T-cell (primary cell): ENCODE data around the gene PRDX4. TPM values are rescaled to one million over a fixed set of nuclear protein-coding genes. Genes with fewer than 3 reads are reported as not detected.
A peak's percentile ranks its signal among the peaks of the same experiment; 100 is the strongest.

Experiments
- ATAC-seq, 4 experiments: fragments of 200-7000 bp in 3 of 4; fragments of 150-1000 bp in 1 of 4; cut with Tn5 transposase; replicated peaks in 1 of 4; 1 replicate in 3 of 4; 2 replicates in 1 of 4; pipeline ENCODE4 v1.10.0; 2021; ENCODE audit warnings: moderate library complexity in 3 of 4, mild to moderate bottlenecking in 2 of 4, moderate number of reproducible peaks in 1 of 4
- CTCF ChIA-PET, 2 donors: fragments of 300-600 bp; sonication (Branson Sonifier 250); formaldehyde crosslinking; loops; one replicate each; lab custom pipeline; 2022; ENCODE audit warnings: antibody characterized with exemption in 2 of 2; lab: Charles Lee
- POLR2A ChIA-PET, 2 donors: fragments of 300-600 bp; sonication (Branson Sonifier 250); formaldehyde crosslinking; loops; one replicate each; lab custom pipeline; 2022; ENCODE audit warnings: antibody characterized with exemption in 2 of 2; lab: Charles Lee
- DNase-seq, 35 experiments: peaks; one replicate each; pipeline versions ENCODE4 v3.0.0 to v3.0.0-alpha.2; 2013 to 2023
- H3K27ac ChIP-seq: one replicate; pipeline ENCODE4 v1.5.1; 2013; ENCODE audit warnings: low read length
- H3K27me3 ChIP-seq, 2 experiments: replicated peaks in 1 of 2; 1 replicate in 1 of 2; 2 replicates in 1 of 2; pipeline versions ENCODE4 v1.6.1 to v1.7.0; 2013; ENCODE audit warnings: low read length in 1 of 2, mixed read lengths in 1 of 2; ENCODE audit not compliant: control insufficient read depth in 2 of 2, insufficient read depth in 2 of 2; ENCODE audit errors: extremely low read depth in 1 of 2
- H3K36me3 ChIP-seq, 2 donors: 1 replicate in 1 of 2; 2 replicates in 1 of 2; pipeline versions ENCODE4 v1.6.1 to v1.7.0; 2013; ENCODE audit warnings: low read length in 1 of 2; ENCODE audit not compliant: control insufficient read depth in 2 of 2, insufficient read depth in 1 of 2; ENCODE audit errors: extremely low read depth in 1 of 2
- H3K4me1 ChIP-seq, 2 experiments: 1 replicate in 1 of 2; 2 replicates in 1 of 2; pipeline versions ENCODE4 v1.6.1 to v1.7.0; 2013; ENCODE audit warnings: low read length in 2 of 2, mixed read lengths in 1 of 2; ENCODE audit not compliant: insufficient read depth in 2 of 2, control insufficient read depth in 1 of 2; ENCODE audit errors: extremely low read depth in 1 of 2
- H3K4me3 ChIP-seq, 2 donors: 1 replicate in 1 of 2; 2 replicates in 1 of 2; pipeline versions ENCODE4 v1.5.1 to v1.7.0; 2013; ENCODE audit warnings: mild to moderate bottlenecking in 2 of 2, low read length in 1 of 2, moderate library complexity in 1 of 2; ENCODE audit not compliant: control insufficient read depth in 1 of 2; ENCODE audit errors: extremely low read depth in 1 of 2
- H3K9me3 ChIP-seq: 2 replicates; pipeline ENCODE4 v1.7.0; 2013
- H3K27ac Mint-ChIP-seq, 2 donors: one replicate each; pipeline ENCODE4 v1.8.0; 2020 to 2021; ENCODE audit warnings: mild to moderate bottlenecking in 2 of 2, mixed read lengths in 2 of 2
- H3K27me3 Mint-ChIP-seq, 2 donors: one replicate each; pipeline ENCODE4 v1.8.0; 2021 to 2022; ENCODE audit warnings: mixed read lengths in 2 of 2
- H3K36me3 Mint-ChIP-seq: one replicate; pipeline ENCODE4 v1.8.0; 2021; ENCODE audit warnings: mixed read lengths
- H3K4me1 Mint-ChIP-seq, 3 donors: one replicate each; pipeline ENCODE4 v1.8.0; 2020 to 2022; ENCODE audit warnings: mixed read lengths in 3 of 3, mild to moderate bottlenecking in 1 of 3
- H3K4me3 Mint-ChIP-seq, 3 donors: one replicate each; pipeline ENCODE4 v1.8.0; 2020 to 2022; ENCODE audit warnings: mild to moderate bottlenecking in 3 of 3, mixed read lengths in 3 of 3, moderate library complexity in 3 of 3
- H3K9me3 Mint-ChIP-seq, 3 donors: one replicate each; pipeline ENCODE4 v1.8.0; 2020 to 2022; ENCODE audit warnings: mixed read lengths in 3 of 3
- WGBS: methylation state at CpG from one replicate; pipeline ENCODE4 v1.1.5; 2013; ENCODE audit warnings: missing lambda C conversion rate; ENCODE audit not compliant: insufficient coverage; 5-methylcytosine and 5-hydroxymethylcytosine counted together
- total RNA-seq, 35 experiments: library from RNA in 6 of 35; stranded (reverse) in 6 of 35; fragments of 120-200 nt in 1 of 35; gene quantifications; one replicate each; pipeline versions ENCODE4 v1.2.1 to v1.2.4 and lab custom pipeline; 2013 to 2026

The PRDX4 gene
- total RNA-seq, 5 donors from 2014 or later (not counting 1 experiment from before 2014, with no cell fraction given): 8.4 to 16.6 (median 14.2) TPM

DNA sequence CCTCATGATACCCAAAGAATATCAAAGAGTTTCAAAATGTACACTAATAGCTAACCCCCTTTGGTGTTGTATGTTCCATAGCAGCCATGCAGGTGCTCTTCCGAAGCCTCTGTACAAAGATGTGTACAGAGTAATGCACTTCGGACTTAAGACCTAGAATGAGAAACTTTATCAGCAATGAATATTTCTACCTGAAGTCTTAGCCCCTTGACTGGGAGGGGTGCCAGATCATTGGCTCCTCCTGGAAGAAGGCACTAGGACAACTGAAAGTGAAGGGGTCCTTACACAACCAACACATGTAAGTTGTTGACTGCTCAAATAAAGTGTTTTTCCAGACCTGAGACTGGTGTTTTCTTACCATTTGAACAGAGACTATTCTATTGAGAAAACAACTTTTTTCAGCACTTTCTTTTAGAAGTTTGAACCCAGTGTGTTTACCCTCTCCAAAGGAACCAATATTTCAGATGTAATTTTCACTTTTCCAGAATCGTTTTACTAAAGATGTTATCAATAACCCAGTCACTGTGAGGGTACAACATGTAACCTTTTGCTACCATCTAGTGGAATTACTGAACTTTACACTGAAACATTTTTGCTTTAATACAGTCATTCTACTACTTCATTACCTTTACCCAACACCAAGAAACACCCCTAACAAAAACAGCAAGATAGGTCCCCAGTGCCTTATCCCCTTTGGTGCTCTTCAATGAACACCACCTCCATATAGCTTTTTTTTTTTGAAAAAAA lies 33.3 kb upstream of the PRDX4 start:
- Mint-ChIP-seq H3K9me3 (no peaks in the 10 kb centered on the region), H3K36me3 (no peaks in the 10 kb centered on the region), H3K27me3 (peaks cover 0 to 25% of the 10 kb centered on the region in 2 donors), H3K4me1 (no peaks in the 10 kb centered on the region), H3K4me3 (no peak overlapping the region), H3K27ac (no peak overlapping the region)
- Histone ChIP-seq H3K4me3 (no peak overlapping the region), H3K9me3 (no peaks in the 10 kb centered on the region), H3K4me1 (no peaks in the 10 kb centered on the region), H3K27ac (no peak overlapping the region), H3K36me3 (no peaks in the 10 kb centered on the region), H3K27me3 (peaks cover 0 to 12% of the 10 kb centered on the region in 2 experiments)
- DNase-seq (no peak), ATAC-seq (no peak)
- POLR2A ChIA-PET: no interaction called here
- WGBS: 0% methylated on average over 1 of the region's 3 CpGs
- CTCF ChIA-PET: interaction anchor here (0.6 kb wide), 2 partner anchors 8 to 1516 kb away, joined by 4 read pairs; no protein-coding TSS in a partner anchor

DNA sequence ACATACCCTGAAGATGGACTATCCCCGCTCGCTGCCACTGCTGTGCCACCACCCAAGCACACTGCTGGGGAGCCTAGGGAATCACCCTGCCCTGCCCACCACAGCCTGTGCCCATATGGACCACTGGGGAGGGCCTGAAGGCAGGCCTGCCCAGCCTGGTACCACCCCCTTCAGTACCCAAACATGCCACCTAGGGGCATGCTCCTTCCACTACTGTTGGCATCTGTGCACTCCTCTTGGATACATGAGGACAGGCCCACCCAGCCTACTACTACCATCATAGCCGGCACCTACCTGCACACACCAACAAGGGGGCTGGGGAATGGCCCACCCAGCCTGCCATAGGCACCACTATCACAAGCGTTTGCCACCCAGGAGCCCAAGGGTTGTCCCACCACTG lies 30.1 kb upstream of the PRDX4 start:
- H3K36me3 Mint-ChIP-seq: no peaks in the 10 kb centered on the region
- no peak overlapping the region for H3K27ac ChIP-seq
- DNase-seq (peak in 5 of 35 experiments; percentile 16 to 39 (median 26)), ATAC-seq (no peak)
- H3K4me1 ChIP-seq: no peaks in the 10 kb centered on the region
- H3K27me3 ChIP-seq: peaks cover 0 to 12% of the 10 kb centered on the region in 2 experiments
- no peak overlapping the region for H3K4me3 ChIP-seq
- H3K27ac Mint-ChIP-seq: no peak overlapping the region
- peaks cover 0 to 11% (median 6%) of the 10 kb centered on the region in 3 donors for H3K9me3 Mint-ChIP-seq
- H3K4me3 Mint-ChIP-seq: no peak overlapping the region
- H3K4me1 Mint-ChIP-seq: no peaks in the 10 kb centered on the region
- WGBS: no CpG with 5 or more reads among the region's 4 CpGs
- H3K27me3 Mint-ChIP-seq: peaks cover 0 to 14% of the 10 kb centered on the region in 2 donors
- CTCF ChIA-PET: no interaction called here
- H3K36me3 ChIP-seq: no peaks in the 10 kb centered on the region
- H3K9me3 ChIP-seq: no peaks in the 10 kb centered on the region
- POLR2A ChIA-PET: no interaction called here

DNA sequence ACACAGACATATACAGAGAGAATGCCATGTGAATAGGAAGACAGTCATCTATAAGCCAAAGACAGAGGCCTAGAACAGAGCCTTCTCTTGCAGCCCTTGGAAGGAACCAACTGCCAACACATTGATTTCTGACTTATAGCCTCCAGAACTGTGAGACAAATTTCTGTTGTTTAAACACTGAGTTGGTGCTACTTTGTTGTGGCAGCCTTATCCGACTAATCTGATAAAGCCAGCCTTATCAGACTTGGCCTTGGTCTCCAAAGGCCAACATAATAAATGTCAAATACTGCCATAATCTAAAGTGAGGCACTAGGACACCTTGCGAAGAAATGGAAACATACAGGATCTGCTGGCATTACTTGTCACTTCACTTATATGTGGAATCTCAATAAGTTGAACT lies 24.3 kb upstream of the PRDX4 start:
- DNase-seq (no peak), ATAC-seq (no peak)
- Histone ChIP-seq H3K9me3 (no peaks in the 10 kb centered on the region), H3K4me3 (no peak overlapping the region), H3K4me1 (no peaks in the 10 kb centered on the region), H3K27ac (no peak overlapping the region), H3K36me3 (no peaks in the 10 kb centered on the region), H3K27me3 (no peaks in the 10 kb centered on the region)
- no CpG with 5 or more reads among the region's 2 CpGs for WGBS
- Mint-ChIP-seq H3K4me3 (no peak overlapping the region), H3K27me3 (no peaks in the 10 kb centered on the region), H3K36me3 (no peaks in the 10 kb centered on the region), H3K27ac (no peak overlapping the region), H3K9me3 (peaks cover 0 to 11% (median 6%) of the 10 kb centered on the region in 3 donors), H3K4me1 (no peaks in the 10 kb centered on the region)
- POLR2A ChIA-PET: no interaction called here
- CTCF ChIA-PET: no interaction called here

DNA sequence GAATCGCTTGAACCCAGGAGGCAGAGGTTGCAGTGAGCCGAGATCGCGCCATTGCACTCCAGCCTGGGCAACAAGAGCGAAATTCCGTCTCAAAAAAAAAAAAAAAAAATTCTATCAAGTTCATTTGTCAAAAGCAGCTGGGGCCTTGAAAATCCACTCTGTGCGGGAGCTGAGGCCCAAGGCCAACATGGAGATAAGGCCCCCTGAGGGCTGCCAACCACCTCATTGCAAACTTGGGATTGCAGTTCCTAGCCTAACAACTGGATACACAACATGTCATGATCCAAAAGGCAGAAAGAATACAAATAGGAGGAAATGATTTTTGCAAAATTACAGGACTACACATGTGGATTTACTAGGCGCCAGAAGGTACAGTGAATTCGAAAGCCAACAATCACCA lies 22.5 kb upstream of the PRDX4 start:
- Histone ChIP-seq H3K9me3 (no peaks in the 10 kb centered on the region), H3K4me3 (no peak overlapping the region), H3K27ac (no peak overlapping the region), H3K4me1 (no peaks in the 10 kb centered on the region), H3K36me3 (no peaks in the 10 kb centered on the region), H3K27me3 (no peaks in the 10 kb centered on the region)
- H3K27ac Mint-ChIP-seq: no peak overlapping the region
- H3K9me3 Mint-ChIP-seq: peaks cover 0 to 7% (median 6%) of the 10 kb centered on the region in 3 donors
- H3K36me3 Mint-ChIP-seq: no peaks in the 10 kb centered on the region
- ATAC-seq: no peak
- WGBS: no CpG with 5 or more reads among the region's 9 CpGs
- no peaks in the 10 kb centered on the region for H3K4me1 Mint-ChIP-seq
- H3K27me3 Mint-ChIP-seq: peaks cover 0 to 3% of the 10 kb centered on the region in 2 donors
- no peak for DNase-seq
- POLR2A ChIA-PET: no interaction called here
- no peak overlapping the region for H3K4me3 Mint-ChIP-seq
- CTCF ChIA-PET: no interaction called here

DNA sequence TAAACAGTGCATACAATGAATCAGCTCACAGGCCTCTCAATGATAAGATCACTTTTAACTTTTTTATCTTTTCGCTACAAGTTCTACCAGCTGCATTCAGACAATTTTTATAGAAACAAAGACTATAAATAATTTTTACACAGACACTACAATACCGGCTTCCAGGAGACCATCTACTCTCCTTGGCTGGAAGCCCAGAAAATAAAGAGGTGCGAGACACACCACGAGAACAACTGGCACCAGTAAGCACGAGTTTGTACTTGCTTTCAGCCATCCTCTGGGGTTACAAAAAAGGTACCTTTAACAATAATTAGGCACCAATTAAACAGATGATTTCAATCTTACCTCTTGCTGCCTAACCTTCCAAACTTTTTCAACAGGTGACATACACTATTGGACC lies 11.2 kb upstream of the PRDX4 start:
- Mint-ChIP-seq H3K4me3 (no peak overlapping the region), H3K27ac (no peak overlapping the region), H3K9me3 (no peaks in the 10 kb centered on the region), H3K36me3 (no peaks in the 10 kb centered on the region), H3K4me1 (peaks cover 4 to 5% (median 4%) of the 10 kb centered on the region in 3 donors), H3K27me3 (peaks cover 0 to 18% of the 10 kb centered on the region in 2 donors)
- H3K9me3 ChIP-seq: no peaks in the 10 kb centered on the region
- H3K27ac ChIP-seq: no peak overlapping the region
- WGBS: 33% methylated on average over 1 of the region's 5 CpGs
- DNase-seq (no peak), ATAC-seq (no peak)
- CTCF ChIA-PET: no interaction called here
- H3K4me3 ChIP-seq: no peak overlapping the region
- H3K27me3 ChIP-seq: no peaks in the 10 kb centered on the region
- no peaks in the 10 kb centered on the region for H3K4me1 ChIP-seq
- peaks cover 0 to 2% of the 10 kb centered on the region in 2 donors for H3K36me3 ChIP-seq
- POLR2A ChIA-PET: no interaction called here

DNA sequence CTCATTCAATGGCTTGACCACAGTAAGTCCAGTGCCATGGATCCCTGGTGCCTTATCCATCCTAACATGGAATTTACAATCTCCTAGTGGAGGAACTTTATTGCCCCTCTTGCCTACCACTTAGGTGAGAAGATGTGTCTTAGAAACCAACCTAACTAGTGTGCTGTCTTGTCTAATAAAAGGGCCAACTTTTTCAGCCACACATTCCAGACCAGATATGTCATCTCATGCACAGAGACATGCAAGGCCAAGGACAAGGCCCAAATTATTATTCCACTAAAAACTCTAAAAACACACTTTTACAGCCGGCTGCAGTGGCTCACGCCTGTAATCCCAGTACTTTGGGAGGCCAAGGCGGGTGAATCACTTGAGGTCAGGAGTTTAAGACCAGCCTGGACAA lies 10.6 kb upstream of the PRDX4 start:
- no peak for ATAC-seq
- CTCF ChIA-PET: interaction anchor here in 1 of 2 donors (0.6 kb wide), 1 partner anchor 1681 kb away, joined by 7 read pairs; no protein-coding TSS in a partner anchor
- POLR2A ChIA-PET: no interaction called here
- peaks cover 10 to 11% (median 10%) of the 10 kb centered on the region in 3 donors for H3K4me1 Mint-ChIP-seq
- no peak overlapping the region for H3K4me3 Mint-ChIP-seq
- DNase-seq: no peak
- Histone ChIP-seq H3K36me3 (peaks cover 0 to 2% of the 10 kb centered on the region in 2 donors), H3K4me3 (no peak overlapping the region), H3K9me3 (no peaks in the 10 kb centered on the region), H3K4me1 (no peaks in the 10 kb centered on the region), H3K27me3 (no peaks in the 10 kb centered on the region), H3K27ac (no peak overlapping the region)
- H3K27me3 Mint-ChIP-seq: peaks cover 0 to 16% of the 10 kb centered on the region in 2 donors
- no peak overlapping the region for H3K27ac Mint-ChIP-seq
- H3K9me3 Mint-ChIP-seq: no peaks in the 10 kb centered on the region
- no CpG with 5 or more reads among the region's 3 CpGs for WGBS
- no peaks in the 10 kb centered on the region for H3K36me3 Mint-ChIP-seq
